ENCODE results near the gene MRPL24.

The MRPL24 gene

DNA sequence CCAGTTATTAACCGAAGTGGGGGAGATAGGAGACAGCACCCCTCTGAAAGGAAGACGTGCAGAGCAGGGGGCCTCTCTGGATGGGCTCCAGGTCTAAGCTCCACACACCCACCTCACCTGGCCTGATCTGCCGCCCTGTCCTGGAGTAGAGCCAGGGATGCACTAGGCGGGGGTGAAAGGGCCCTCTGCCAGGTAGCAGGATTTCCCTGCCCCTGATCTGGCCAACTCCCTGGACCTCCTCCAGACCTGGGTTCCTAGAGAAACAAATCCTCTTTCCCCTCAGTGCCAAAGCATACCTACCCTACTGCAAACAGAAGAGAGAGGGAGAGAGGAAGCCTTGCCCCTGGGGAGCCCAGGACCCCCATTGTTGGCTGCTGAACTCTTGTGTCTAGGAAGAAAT is 37.6 kb downstream of the MRPL24 start:
- Histone ChIP-seq H3K27ac (no peak overlapping the region), H3K9me3 (no peaks in the 10 kb centered on the region), H3K4me1 (peaks cover 5 to 41% (median 29%) of the 10 kb centered on the region in 4 donors), H3K4me3 (no peak overlapping the region), H3K27me3 (peaks cover 0 to 39% of the 10 kb centered on the region in 2 donors), H3K36me3 (peaks cover 0 to 14% (median 0%) of the 10 kb centered on the region in 3 donors)
- intact Hi-C loops (cut with DNase I; ENCODE audit: low total_unique reads) = no loop called here
- DNase-seq = no peak
- TF ChIP-seq, protein P1, sequence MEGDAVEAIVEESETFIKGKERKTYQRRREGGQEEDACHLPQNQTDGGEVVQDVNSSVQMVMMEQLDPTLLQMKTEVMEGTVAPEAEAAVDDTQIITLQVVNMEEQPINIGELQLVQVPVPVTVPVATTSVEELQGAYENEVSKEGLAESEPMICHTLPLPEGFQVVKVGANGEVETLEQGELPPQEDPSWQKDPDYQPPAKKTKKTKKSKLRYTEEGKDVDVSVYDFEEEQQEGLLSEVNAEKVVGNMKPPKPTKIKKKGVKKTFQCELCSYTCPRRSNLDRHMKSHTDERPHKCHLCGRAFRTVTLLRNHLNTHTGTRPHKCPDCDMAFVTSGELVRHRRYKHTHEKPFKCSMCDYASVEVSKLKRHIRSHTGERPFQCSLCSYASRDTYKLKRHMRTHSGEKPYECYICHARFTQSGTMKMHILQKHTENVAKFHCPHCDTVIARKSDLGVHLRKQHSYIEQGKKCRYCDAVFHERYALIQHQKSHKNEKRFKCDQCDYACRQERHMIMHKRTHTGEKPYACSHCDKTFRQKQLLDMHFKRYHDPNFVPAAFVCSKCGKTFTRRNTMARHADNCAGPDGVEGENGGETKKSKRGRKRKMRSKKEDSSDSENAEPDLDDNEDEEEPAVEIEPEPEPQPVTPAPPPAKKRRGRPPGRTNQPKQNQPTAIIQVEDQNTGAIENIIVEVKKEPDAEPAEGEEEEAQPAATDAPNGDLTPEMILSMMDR (IDR thresholded peaks at IDR 0.05) = no peak

DNA sequence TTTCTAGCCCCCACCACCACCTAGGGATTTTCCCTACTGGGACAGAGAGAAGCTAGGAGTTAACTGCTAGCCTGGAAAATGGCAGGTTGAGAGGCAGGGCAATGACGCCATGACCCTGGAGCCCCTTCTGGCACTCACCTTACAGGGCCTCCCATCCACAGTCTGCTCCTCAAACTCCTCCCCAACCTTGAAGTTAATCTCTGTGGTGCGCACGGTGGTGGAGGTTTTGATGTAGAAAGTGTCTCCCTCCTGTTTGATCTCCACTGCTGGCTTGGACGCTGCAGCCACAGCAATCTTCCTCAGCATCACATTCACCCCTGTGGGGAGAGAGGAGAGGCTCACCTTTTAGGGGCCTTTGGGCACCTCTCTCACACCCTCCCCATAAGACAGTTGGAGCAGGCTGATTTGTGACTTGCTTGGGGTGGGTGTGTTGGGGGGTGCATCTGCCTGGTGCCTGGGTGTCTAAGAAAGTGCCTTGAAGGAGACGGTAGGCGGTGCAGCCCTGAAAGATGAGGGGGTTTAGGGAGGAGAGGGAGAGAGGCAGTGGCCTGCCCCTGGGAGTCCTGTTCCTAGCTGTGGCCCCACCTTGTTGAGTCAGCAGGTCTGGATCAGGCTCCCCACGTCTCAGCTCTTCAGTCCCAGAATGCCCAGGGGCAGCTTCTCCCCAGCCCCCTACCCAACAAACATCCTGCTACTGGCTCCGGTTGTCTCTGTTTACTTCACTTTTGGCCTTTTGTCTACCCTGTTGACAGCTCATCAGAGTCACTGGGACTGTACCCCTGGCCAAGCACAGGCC is 40.0 kb downstream of the MRPL24 start:
- H3K27ac ChIP-seq = no peak overlapping the region
- H3K4me3 ChIP-seq = no peak overlapping the region
- intact Hi-C loops (cut with DNase I; ENCODE audit: low total_unique reads) = no loop called here
- no peaks in the 10 kb centered on the region for H3K9me3 ChIP-seq
- TF ChIP-seq, protein P1 (IDR thresholded peaks at IDR 0.05) = no peak
- H3K27me3 ChIP-seq = peaks cover 0 to 51% of the 10 kb centered on the region in 2 donors
- peaks cover 0 to 14% (median 0%) of the 10 kb centered on the region in 3 donors for H3K36me3 ChIP-seq
- no peak for DNase-seq
- H3K4me1 ChIP-seq = peaks cover 5 to 23% (median 17%) of the 10 kb centered on the region in 4 donors

DNA sequence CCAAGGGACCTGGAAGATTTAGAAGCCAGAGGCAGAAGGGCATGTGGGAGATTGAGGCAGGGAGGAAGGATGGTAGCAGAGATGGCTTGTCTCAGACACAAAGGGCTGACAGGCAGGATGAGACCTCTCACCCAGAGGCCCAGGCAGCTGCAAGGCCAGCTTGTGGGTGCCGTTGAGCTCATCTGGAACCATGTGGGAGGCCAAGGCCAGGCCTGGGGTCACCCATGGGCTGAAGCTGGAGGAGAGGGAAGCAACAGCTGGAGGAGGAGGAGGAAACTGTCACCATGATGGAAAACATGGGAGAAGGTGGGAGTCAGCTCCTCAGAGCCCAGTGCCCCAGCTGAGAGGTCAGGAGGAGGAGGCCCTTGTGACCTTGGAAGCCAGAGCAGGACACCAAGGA is 41.9 kb downstream of the MRPL24 start:
- Histone ChIP-seq H3K27me3 (peaks cover 0 to 57% of the 10 kb centered on the region in 2 donors), H3K4me1 (peaks cover 0 to 5% (median 0%) of the 10 kb centered on the region in 4 donors), H3K27ac (no peak overlapping the region), H3K36me3 (peaks cover 0 to 14% (median 0%) of the 10 kb centered on the region in 3 donors), H3K9me3 (no peaks in the 10 kb centered on the region), H3K4me3 (no peak overlapping the region)
- intact Hi-C loops (cut with DNase I; ENCODE audit: low total_unique reads) = no loop called here
- DNase-seq = no peak
- TF ChIP-seq, protein P1 (IDR thresholded peaks at IDR 0.05) = no peak

DNA sequence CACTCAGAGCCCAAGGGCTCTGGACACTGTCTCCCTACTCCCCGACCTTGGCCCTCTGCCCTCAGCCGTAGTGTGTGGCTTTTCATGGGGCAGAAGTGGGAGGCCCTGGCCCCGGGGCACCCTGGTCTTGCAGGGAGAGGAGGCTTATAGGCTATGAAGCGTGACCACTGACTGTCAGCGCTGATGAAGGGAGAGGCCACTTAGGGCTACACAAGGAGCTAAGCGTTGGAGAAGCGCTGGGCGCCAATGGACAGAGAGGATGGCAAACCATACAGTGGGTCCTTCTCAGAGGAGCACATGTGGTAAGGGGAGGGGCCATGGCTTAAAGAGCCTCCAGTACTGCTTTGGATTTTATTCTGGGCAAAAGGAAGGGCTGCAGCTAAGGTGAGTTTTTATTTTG is 43.4 kb downstream of the MRPL24 start:
- TF ChIP-seq, protein P1 (IDR thresholded peaks at IDR 0.05) = no peak
- H3K27ac ChIP-seq = no peak overlapping the region
- intact Hi-C loops (cut with DNase I; ENCODE audit: low total_unique reads) = no loop called here
- H3K27me3 ChIP-seq = peaks cover 3 to 61% of the 10 kb centered on the region in 2 donors
- no peaks in the 10 kb centered on the region for H3K9me3 ChIP-seq
- peaks cover 0 to 14% (median 0%) of the 10 kb centered on the region in 3 donors for H3K36me3 ChIP-seq
- peaks cover 0 to 17% (median 0%) of the 10 kb centered on the region in 4 donors for H3K4me1 ChIP-seq
- no peak overlapping the region for H3K4me3 ChIP-seq
- no peak for DNase-seq

DNA sequence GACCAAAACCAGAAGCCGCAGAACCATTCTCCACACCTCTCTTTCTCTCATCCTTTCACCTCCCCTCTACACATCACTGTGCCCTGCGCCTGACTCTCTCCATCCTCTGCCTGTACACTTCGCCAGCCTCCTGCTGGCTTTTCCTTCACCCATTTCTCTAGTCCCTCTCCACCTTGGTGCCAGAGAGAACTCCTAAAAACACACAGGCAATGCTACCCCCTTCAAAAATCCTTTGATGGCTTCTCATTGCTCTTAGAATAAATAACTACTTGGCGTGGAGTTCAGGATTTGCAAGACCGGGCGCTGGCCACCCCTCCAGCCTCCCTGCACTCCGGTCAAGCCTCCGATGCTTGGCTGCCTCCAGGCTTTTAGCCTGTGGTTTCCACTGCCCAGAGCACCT is 44.1 kb downstream of the MRPL24 start:
- intact Hi-C loops (cut with DNase I; ENCODE audit: low total_unique reads) = no loop called here
- peaks cover 3 to 69% of the 10 kb centered on the region in 2 donors for H3K27me3 ChIP-seq

More for the DNA sequence above, 44.1 kb downstream of the MRPL24 start:
- TF ChIP-seq, protein P1 (IDR thresholded peaks at IDR 0.05) = no peak
- Histone ChIP-seq H3K27ac (no peak overlapping the region), H3K36me3 (peaks cover 0 to 14% (median 0%) of the 10 kb centered on the region in 3 donors), H3K9me3 (no peaks in the 10 kb centered on the region), H3K4me1 (peaks cover 0 to 24% (median 0%) of the 10 kb centered on the region in 4 donors), H3K4me3 (no peak overlapping the region)
- DNase-seq = no peak
